Measurements from ENCODE around the gene ALPP. TPM values are rescaled to one million over a fixed set of nuclear protein-coding genes. Genes with fewer than 3 reads are reported as not detected.

The ALPP gene
- total RNA-seq, 1 donor from 2014 or later: not detected

- ATAC-seq (ENCODE audit: poor library complexity) (no peak), DNase-seq (peak; percentile 38)
- intact Hi-C loops (cut with DNase I): no loop called here
Observed at GRCh38 chr2:232339121-232340081, 39.1 kb upstream of the ALPP start.

GRCh38 chr2:232340171-232340935 is 38.2 kb upstream of the ALPP start:
- ATAC-seq (ENCODE audit: poor library complexity) (no peak), DNase-seq (no peak)

GRCh38 chr2:232341061-232341738 is 37.4 kb upstream of the ALPP start:
- intact Hi-C loops (cut with DNase I): no loop called here
- DNase-seq (peak; percentile 8), ATAC-seq (ENCODE audit: poor library complexity) (no peak)

More at GRCh38 chr2:232340171-232340935, 38.2 kb upstream of the ALPP start:
- intact Hi-C loops (cut with DNase I): no loop called here

- no peak for ATAC-seq (ENCODE audit: poor library complexity)
- intact Hi-C loops (cut with DNase I): no loop called here
Observed at GRCh38 chr2:232341739-232342126, 36.8 kb upstream of the ALPP start.

GRCh38 chr2:232342635-232343565 is 35.7 kb upstream of the ALPP start:
- intact Hi-C loops (cut with DNase I): no loop called here
- DNase-seq: peak; percentile 16
- ATAC-seq (ENCODE audit: poor library complexity): no peak

More at GRCh38 chr2:232341739-232342126, 36.8 kb upstream of the ALPP start:
- no peak for DNase-seq

- intact Hi-C loops (cut with DNase I): no loop called here
- DNase-seq (no peak), ATAC-seq (ENCODE audit: poor library complexity) (no peak)
Observed at GRCh38 chr2:232343821-232344220, 34.7 kb upstream of the ALPP start.

GRCh38 chr2:232345251-232345650 is 33.3 kb upstream of the ALPP start:
- DNase-seq (peak; percentile 19), ATAC-seq (ENCODE audit: poor library complexity) (no peak)
- intact Hi-C loops (cut with DNase I): no loop called here

- intact Hi-C loops (cut with DNase I): no loop called here
- DNase-seq: no peak
- no peak for ATAC-seq (ENCODE audit: poor library complexity)
Observed at GRCh38 chr2:232347369-232347768, 31.2 kb upstream of the ALPP start.

GRCh38 chr2:232348936-232349335 is 29.6 kb upstream of the ALPP start:
- peak; percentile 48 for ATAC-seq (ENCODE audit: poor library complexity)
- intact Hi-C loops (cut with DNase I): no loop called here
- DNase-seq: peak; percentile 33

GRCh38 chr2:232349546-232349945 is 29.0 kb upstream of the ALPP start:
- intact Hi-C loops (cut with DNase I): no loop called here
- DNase-seq (peak; percentile 30), ATAC-seq (ENCODE audit: poor library complexity) (no peak)

- peak; percentile 24 for DNase-seq
- ATAC-seq (ENCODE audit: poor library complexity): no peak
- intact Hi-C loops (cut with DNase I): no loop called here
Observed at GRCh38 chr2:232349946-232350635, 28.5 kb upstream of the ALPP start.

GRCh38 chr2:232350804-232351685 is 27.5 kb upstream of the ALPP start:
- intact Hi-C loops (cut with DNase I): no loop called here
- ATAC-seq (ENCODE audit: poor library complexity): no peak
- peak; percentile 23 for DNase-seq

GRCh38 chr2:232351686-232352510 is 26.7 kb upstream of the ALPP start:
- DNase-seq (peak; percentile 24), ATAC-seq (ENCODE audit: poor library complexity) (no peak)
- intact Hi-C loops (cut with DNase I): no loop called here

GRCh38 chr2:232352511-232353091 is 25.9 kb upstream of the ALPP start:
- intact Hi-C loops (cut with DNase I): no loop called here
- ATAC-seq (ENCODE audit: poor library complexity): no peak
- DNase-seq: peak; percentile 31

GRCh38 chr2:232353096-232353495 is 25.5 kb upstream of the ALPP start:
- intact Hi-C loops (cut with DNase I): no loop called here
- no peak for ATAC-seq (ENCODE audit: poor library complexity)
- peak; percentile 24 for DNase-seq

All from Right ventricle myocardium superior (tissue), 1 donor.